Measurements from ENCODE around the gene BORCS5. TPM values are rescaled to one million over a fixed set of nuclear protein-coding genes. Genes with fewer than 3 reads are reported as not detected.

The BORCS5 gene
- total RNA-seq, 5 donors from 2014 or later (not counting 1 experiment from before 2014, with no cell fraction given) = 18.0 to 34.0 (median 25.5) TPM

GRCh38 chr12:12366701-12367481 lies 10.0 kb downstream of the BORCS5 start:
- ChIA-PET CTCF (interaction anchor here (0.6 to 1.9 kb wide), 5 partner anchors 9 to 417 kb away, joined by 3 to 5 read pairs (median 4); no protein-coding TSS in a partner anchor), POLR2A (interaction anchor here (0.5 to 1.9 kb wide), 2 partner anchors 9 to 71 kb away, joined by 6 to 17 read pairs; partner anchors contain the start of gene BORCS5 (in 1 of the 2))
- Mint-ChIP-seq H3K9me3 (no peaks in the 10 kb centered on the region), H3K27me3 (no peaks in the 10 kb centered on the region), H3K4me3 (no peak overlapping the region), H3K4me1 (peaks cover 48 to 55% (median 54%) of the 10 kb centered on the region in 3 donors), H3K36me3 (peaks cover 29% of the 10 kb centered on the region), H3K27ac (peak overlapping the region; percentile 7 to 36)
- H3K36me3 ChIP-seq (ENCODE audit: control insufficient read depth in 2 of 2, extremely low read depth in 1 of 2, insufficient read depth in 1 of 2, low read length in 1 of 2) = peaks cover 5 to 28% of the 10 kb centered on the region in 2 donors
- no peaks in the 10 kb centered on the region for H3K9me3 ChIP-seq
- no peaks in the 10 kb centered on the region for H3K27me3 ChIP-seq (replicated peaks in 1 of 2; ENCODE audit: control insufficient read depth in 2 of 2, extremely low read depth in 1 of 2, insufficient read depth in 2 of 2, low read length in 1 of 2)
- no peak overlapping the region for H3K4me3 ChIP-seq (ENCODE audit: control insufficient read depth in 1 of 2, extremely low read depth in 1 of 2, low read length in 1 of 2)
- H3K4me1 ChIP-seq (ENCODE audit: control insufficient read depth in 1 of 2, extremely low read depth in 1 of 2, insufficient read depth in 2 of 2, low read length in 2 of 2) = peaks cover 0 to 10% of the 10 kb centered on the region in 2 experiments
- 100% methylated on average over 3 of the region's 4 CpGs for WGBS (ENCODE audit: insufficient coverage)
- no peak overlapping the region for H3K27ac ChIP-seq (ENCODE audit: low read length)
- ATAC-seq (replicated peaks in 1 of 4) (no peak), DNase-seq (no peak)

- no peak for DNase-seq
- H3K9me3 Mint-ChIP-seq = no peaks in the 10 kb centered on the region
- Histone ChIP-seq H3K27ac (ENCODE audit: low read length) (no peak overlapping the region), H3K4me3 (ENCODE audit: control insufficient read depth in 1 of 2, extremely low read depth in 1 of 2, low read length in 1 of 2) (no peak overlapping the region), H3K9me3 (no peaks in the 10 kb centered on the region), H3K27me3 (replicated peaks in 1 of 2; ENCODE audit: control insufficient read depth in 2 of 2, extremely low read depth in 1 of 2, insufficient read depth in 2 of 2, low read length in 1 of 2) (no peaks in the 10 kb centered on the region), H3K4me1 (ENCODE audit: control insufficient read depth in 1 of 2, extremely low read depth in 1 of 2, insufficient read depth in 2 of 2, low read length in 2 of 2) (peaks cover 0 to 10% of the 10 kb centered on the region in 2 experiments), H3K36me3 (ENCODE audit: control insufficient read depth in 2 of 2, extremely low read depth in 1 of 2, insufficient read depth in 1 of 2, low read length in 1 of 2) (peaks cover 5 to 29% of the 10 kb centered on the region in 2 donors)
- no peak for ATAC-seq (replicated peaks in 1 of 4)
- H3K4me3 Mint-ChIP-seq = no peak overlapping the region
- no peaks in the 10 kb centered on the region for H3K27me3 Mint-ChIP-seq
- H3K36me3 Mint-ChIP-seq = peaks cover 26% of the 10 kb centered on the region
- H3K27ac Mint-ChIP-seq = peak overlapping the region; percentile 25 to 28
- WGBS (ENCODE audit: insufficient coverage) = 94% methylated on average over 4 of the region's 4 CpGs
- ChIA-PET CTCF (interaction anchor here (0.6 to 1.9 kb wide), 5 partner anchors 9 to 416 kb away, joined by 3 to 5 read pairs (median 4); no protein-coding TSS in a partner anchor), POLR2A (interaction anchor here (0.5 to 1.9 kb wide), 2 partner anchors 10 to 70 kb away, joined by 6 to 17 read pairs; partner anchors contain the start of gene BORCS5 (in 1 of the 2))
- H3K4me1 Mint-ChIP-seq = peaks cover 43 to 51% (median 51%) of the 10 kb centered on the region in 3 donors
Observed at GRCh38 chr12:12367482-12367998, 10.7 kb downstream of the BORCS5 start.

- Histone ChIP-seq H3K27me3 (replicated peaks in 1 of 2; ENCODE audit: control insufficient read depth in 2 of 2, extremely low read depth in 1 of 2, insufficient read depth in 2 of 2, low read length in 1 of 2) (no peaks in the 10 kb centered on the region), H3K4me3 (ENCODE audit: control insufficient read depth in 1 of 2, extremely low read depth in 1 of 2, low read length in 1 of 2) (no peak overlapping the region), H3K4me1 (ENCODE audit: control insufficient read depth in 1 of 2, extremely low read depth in 1 of 2, insufficient read depth in 2 of 2, low read length in 2 of 2) (peaks cover 0 to 10% of the 10 kb centered on the region in 2 experiments), H3K36me3 (ENCODE audit: control insufficient read depth in 2 of 2, extremely low read depth in 1 of 2, insufficient read depth in 1 of 2, low read length in 1 of 2) (peaks cover 0 to 21% of the 10 kb centered on the region in 2 donors), H3K27ac (ENCODE audit: low read length) (no peak overlapping the region), H3K9me3 (no peaks in the 10 kb centered on the region)
- H3K9me3 Mint-ChIP-seq = no peaks in the 10 kb centered on the region
- peaks cover 25% of the 10 kb centered on the region for H3K36me3 Mint-ChIP-seq
- peak overlapping the region in 1 of 2 donors; percentile 54 for H3K27ac Mint-ChIP-seq
- ChIA-PET POLR2A (interaction anchor here in 1 of 2 donors (0.6 to 1.1 kb wide), 2 partner anchors 108 to 343 kb away, joined by 3 to 8 read pairs; no protein-coding TSS in a partner anchor), CTCF (interaction anchor here (0.6 to 1.0 kb wide), 4 partner anchors 16 to 282 kb away, joined by 3 to 7 read pairs (median 3); partner anchors contain the start of gene BORCS5 (in 1 of the 2))
- no peak for DNase-seq
- no peak for ATAC-seq (replicated peaks in 1 of 4)
- H3K27me3 Mint-ChIP-seq = no peaks in the 10 kb centered on the region
- H3K4me1 Mint-ChIP-seq = peaks cover 29 to 33% (median 33%) of the 10 kb centered on the region in 3 donors
- WGBS (ENCODE audit: insufficient coverage) = 90% methylated on average over 1 of the region's 4 CpGs
- H3K4me3 Mint-ChIP-seq = no peak overlapping the region
Observed at GRCh38 chr12:12372946-12373722, 16.3 kb downstream of the BORCS5 start.

GRCh38 chr12:12376646-12377448 lies 20.0 kb downstream of the BORCS5 start:
- ATAC-seq (replicated peaks in 1 of 4) (peak; percentile 48 to 84 (median 72)), DNase-seq (peak in 16 of 35 experiments; percentile 14 to 82 (median 26))
- Mint-ChIP-seq H3K27ac (peak overlapping the region; percentile 61 to 74), H3K27me3 (no peaks in the 10 kb centered on the region), H3K4me3 (no peak overlapping the region), H3K9me3 (peaks cover 0 to 8% (median 0%) of the 10 kb centered on the region in 3 donors), H3K4me1 (peaks cover 38 to 52% (median 49%) of the 10 kb centered on the region in 3 donors), H3K36me3 (peaks cover 35% of the 10 kb centered on the region)
- Histone ChIP-seq H3K4me3 (ENCODE audit: control insufficient read depth in 1 of 2, extremely low read depth in 1 of 2, low read length in 1 of 2) (no peak overlapping the region), H3K27me3 (replicated peaks in 1 of 2; ENCODE audit: control insufficient read depth in 2 of 2, extremely low read depth in 1 of 2, insufficient read depth in 2 of 2, low read length in 1 of 2) (no peaks in the 10 kb centered on the region), H3K9me3 (no peaks in the 10 kb centered on the region), H3K27ac (ENCODE audit: low read length) (no peak overlapping the region), H3K36me3 (ENCODE audit: control insufficient read depth in 2 of 2, extremely low read depth in 1 of 2, insufficient read depth in 1 of 2, low read length in 1 of 2) (peaks cover 0 to 14% of the 10 kb centered on the region in 2 donors), H3K4me1 (ENCODE audit: control insufficient read depth in 1 of 2, extremely low read depth in 1 of 2, insufficient read depth in 2 of 2, low read length in 2 of 2) (peaks cover 8 to 34% of the 10 kb centered on the region in 2 experiments)
- WGBS (ENCODE audit: insufficient coverage) = 96% methylated on average over 4 of the region's 12 CpGs
- ChIA-PET CTCF (interaction anchor here (0.6 to 3.4 kb wide), 36 partner anchors 9 to 366 kb away, joined by 3 to 37 read pairs (median 4); partner anchors contain the start of genes DUSP16 (in 2 of the 2) and BORCS5 (in 1 of the 2)), POLR2A (interaction anchor here (0.6 to 2.2 kb wide), 10 partner anchors 19 to 360 kb away, joined by 3 to 8 read pairs (median 4); no protein-coding TSS in a partner anchor)

- Mint-ChIP-seq H3K4me3 (no peak overlapping the region), H3K36me3 (peaks cover 34% of the 10 kb centered on the region), H3K9me3 (peaks cover 0 to 12% (median 0%) of the 10 kb centered on the region in 3 donors), H3K27me3 (no peaks in the 10 kb centered on the region), H3K27ac (peak overlapping the region; percentile 86 to 96), H3K4me1 (peaks cover 32 to 62% (median 60%) of the 10 kb centered on the region in 3 donors)
- Histone ChIP-seq H3K36me3 (ENCODE audit: control insufficient read depth in 2 of 2, extremely low read depth in 1 of 2, insufficient read depth in 1 of 2, low read length in 1 of 2) (peaks cover 0 to 4% of the 10 kb centered on the region in 2 donors), H3K27me3 (replicated peaks in 1 of 2; ENCODE audit: control insufficient read depth in 2 of 2, extremely low read depth in 1 of 2, insufficient read depth in 2 of 2, low read length in 1 of 2) (no peaks in the 10 kb centered on the region), H3K27ac (ENCODE audit: low read length) (no peak overlapping the region), H3K9me3 (no peaks in the 10 kb centered on the region), H3K4me3 (ENCODE audit: control insufficient read depth in 1 of 2, extremely low read depth in 1 of 2, low read length in 1 of 2) (no peak overlapping the region), H3K4me1 (ENCODE audit: control insufficient read depth in 1 of 2, extremely low read depth in 1 of 2, insufficient read depth in 2 of 2, low read length in 2 of 2) (peaks cover 8 to 38% of the 10 kb centered on the region in 2 experiments)
- ATAC-seq (replicated peaks in 1 of 4) = no peak
- CTCF ChIA-PET = interaction anchor here (0.6 to 2.4 kb wide), 11 partner anchors 63 to 358 kb away, joined by 3 to 23 read pairs (median 5); partner anchors contain the start of gene DUSP16 (in 1 of the 2)
- no CpG with 5 or more reads among the region's 2 CpGs for WGBS (ENCODE audit: insufficient coverage)
- POLR2A ChIA-PET = interaction anchor here (0.6 to 2.2 kb wide), 8 partner anchors 20 to 185 kb away, joined by 3 to 16 read pairs (median 4); partner anchors contain the start of gene DUSP16 (in 1 of the 2)
- DNase-seq = no peak
Observed at GRCh38 chr12:12378616-12379015, 21.7 kb downstream of the BORCS5 start.
